ENCODE measurements around the gene DZANK1.
"Not testable (repeated sequence)": the region's sequence is repeated elsewhere in the genome, so short reads cannot be mapped to it uniquely, and the experiment has no call there.

Gene DZANK1

GRCh38 chr20:18361678-18362077 is 105.2 kb downstream of the DZANK1 start:
- H3K36me3 ChIP-seq (ENCODE audit: control insufficient read depth, insufficient read depth, low read length): no peaks in the 10 kb centered on the region
- H3K27ac ChIP-seq (ENCODE audit: insufficient read depth, low read length, poor library complexity, severe bottlenecking): no peak overlapping the region
- no peak for DNase-seq
- H3K4me3 ChIP-seq (ENCODE audit: insufficient read depth, low read depth, low read length, poor library complexity, severe bottlenecking): no peak overlapping the region
- no peaks in the 10 kb centered on the region for H3K9me3 ChIP-seq (ENCODE audit: control insufficient read depth, low read length)
- H3K4me1 ChIP-seq (ENCODE audit: control insufficient read depth, insufficient read depth, low read length, poor library complexity, severe bottlenecking): no peaks in the 10 kb centered on the region
- H3K27me3 ChIP-seq (replicated peaks; ENCODE audit: control insufficient read depth, insufficient read depth, low read length, poor library complexity, severe bottlenecking): no peaks in the 10 kb centered on the region

DNA sequence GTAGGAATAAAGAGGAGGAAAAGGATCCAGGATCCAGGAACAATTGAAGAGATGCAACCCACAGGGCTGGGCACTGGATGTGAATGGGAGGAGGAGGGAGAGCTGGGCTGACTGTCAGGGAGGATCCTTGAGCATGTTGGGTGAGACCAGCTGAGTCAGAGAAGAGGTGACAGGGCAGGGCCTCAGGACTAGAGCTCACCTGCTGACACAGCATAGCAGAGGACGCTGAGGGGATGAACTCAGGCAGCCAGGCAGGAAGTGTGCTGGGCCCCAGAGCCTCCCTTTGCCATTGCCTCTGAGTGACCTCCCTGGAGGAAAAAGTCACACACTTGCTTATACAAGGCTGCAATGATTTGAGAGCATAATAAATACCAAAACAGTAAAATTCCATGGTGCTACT is 106.2 kb downstream of the DZANK1 start:
- DNase-seq: no peak

GRCh38 chr20:18359854-18360253 is 107.0 kb downstream of the DZANK1 start:
- Histone ChIP-seq H3K27ac (ENCODE audit: insufficient read depth, low read length, poor library complexity, severe bottlenecking) (no peak overlapping the region), H3K27me3 (replicated peaks; ENCODE audit: control insufficient read depth, insufficient read depth, low read length, poor library complexity, severe bottlenecking) (no peaks in the 10 kb centered on the region), H3K9me3 (ENCODE audit: control insufficient read depth, low read length) (no peaks in the 10 kb centered on the region), H3K4me1 (ENCODE audit: control insufficient read depth, insufficient read depth, low read length, poor library complexity, severe bottlenecking) (no peaks in the 10 kb centered on the region), H3K4me3 (ENCODE audit: insufficient read depth, low read depth, low read length, poor library complexity, severe bottlenecking) (no peak overlapping the region), H3K36me3 (ENCODE audit: control insufficient read depth, insufficient read depth, low read length) (no peaks in the 10 kb centered on the region)
- DNase-seq: no peak

More for the DNA sequence above, 106.2 kb downstream of the DZANK1 start:
- H3K27me3 ChIP-seq (replicated peaks; ENCODE audit: control insufficient read depth, insufficient read depth, low read length, poor library complexity, severe bottlenecking): no peaks in the 10 kb centered on the region
- H3K36me3 ChIP-seq (ENCODE audit: control insufficient read depth, insufficient read depth, low read length): no peaks in the 10 kb centered on the region
- no peaks in the 10 kb centered on the region for H3K9me3 ChIP-seq (ENCODE audit: control insufficient read depth, low read length)
- no peak overlapping the region for H3K4me3 ChIP-seq (ENCODE audit: insufficient read depth, low read depth, low read length, poor library complexity, severe bottlenecking)
- no peak overlapping the region for H3K27ac ChIP-seq (ENCODE audit: insufficient read depth, low read length, poor library complexity, severe bottlenecking)
- H3K4me1 ChIP-seq (ENCODE audit: control insufficient read depth, insufficient read depth, low read length, poor library complexity, severe bottlenecking): no peaks in the 10 kb centered on the region

GRCh38 chr20:18349749-18350148 is 117.1 kb downstream of the DZANK1 start:
- not testable (repeated sequence) for H3K4me1 ChIP-seq (ENCODE audit: control insufficient read depth, insufficient read depth, low read length, poor library complexity, severe bottlenecking); DNase-seq; H3K27me3 ChIP-seq (replicated peaks; ENCODE audit: control insufficient read depth, insufficient read depth, low read length, poor library complexity, severe bottlenecking); H3K36me3 ChIP-seq (ENCODE audit: control insufficient read depth, insufficient read depth, low read length); H3K27ac ChIP-seq (ENCODE audit: insufficient read depth, low read length, poor library complexity, severe bottlenecking); H3K4me3 ChIP-seq (ENCODE audit: insufficient read depth, low read depth, low read length, poor library complexity, severe bottlenecking); H3K9me3 ChIP-seq (ENCODE audit: control insufficient read depth, low read length)

Data from effector memory CD4-positive, alpha-beta T cell (primary cell).